Caco-2 (cell line): ENCODE results near the gene PLCB2. TPM values are rescaled to one million over a fixed set of nuclear protein-coding genes. Genes with fewer than 3 reads are reported as not detected.

Experiments used
- BruUV-seq: library from RNA; stranded (reverse); fragments of 400-500 nt; replicated peaks from 2 replicates; lab custom pipeline; 2021; lab: Mats Ljungman, UMichigan
- CTCF ChIA-PET: fragments of 300-600 bp; sonication (Branson Sonifier 250); formaldehyde crosslinking; loops from one replicate; lab custom pipeline; 2022; ENCODE audit warnings: antibody characterized with exemption; lab: Charles Lee
- POLR2A ChIA-PET: fragments of 300-600 bp; sonication (Branson Sonifier 250); formaldehyde crosslinking; loops from one replicate; lab custom pipeline; 2022; ENCODE audit warnings: antibody characterized with exemption; lab: Charles Lee
- DNase-seq, 2 experiments: peaks; one replicate each; pipeline versions ENCODE4 v3.0.0 to v3.0.0-alpha.2; 2020 to 2022
- H3K27me3 ChIP-seq: replicated peaks from 2 replicates; pipeline ENCODE4 v1.6.0; 2011; ENCODE audit warnings: low read length; ENCODE audit not compliant: control insufficient read depth, insufficient read depth
- H3K36me3 ChIP-seq: 2 replicates; pipeline ENCODE4 v1.5.1; 2011; ENCODE audit warnings: low read length; ENCODE audit not compliant: control insufficient read depth, insufficient read depth
- H3K4me1 ChIP-seq: fragments of 250-450 bp; sonication (Bioruptor Pico); 2 replicates; pipeline ENCODE4 v1.5.1; 2020; ENCODE audit warnings: mild to moderate bottlenecking
- H3K4me3 ChIP-seq: 2 replicates; pipeline ENCODE4 v1.5.1; 2011; ENCODE audit warnings: low read depth, mild to moderate bottlenecking, control low read depth, low read length
- H3K9me3 ChIP-seq: fragments of 250-450 bp; sonication (Bioruptor Pico); 2 replicates; pipeline ENCODE4 v1.5.1; 2020; ENCODE audit warnings: mild to moderate bottlenecking, moderate library complexity
- H3K27ac Mint-ChIP-seq: one replicate; pipeline ENCODE4 v1.8.0; 2022; ENCODE audit warnings: mixed read lengths; ENCODE audit not compliant: unreplicated experiment
- H3K27me3 Mint-ChIP-seq: one replicate; pipeline ENCODE4 v1.8.0; 2022; ENCODE audit warnings: mixed read lengths; ENCODE audit not compliant: insufficient read depth, unreplicated experiment
- H3K36me3 Mint-ChIP-seq: one replicate; pipeline ENCODE4 v1.8.0; 2022; ENCODE audit warnings: mild to moderate bottlenecking, mixed read lengths; ENCODE audit not compliant: insufficient read depth, unreplicated experiment
- H3K4me1 Mint-ChIP-seq: one replicate; pipeline ENCODE4 v1.8.0; 2022; ENCODE audit warnings: low read depth, mixed read lengths; ENCODE audit not compliant: unreplicated experiment
- H3K4me3 Mint-ChIP-seq: one replicate; pipeline ENCODE4 v1.8.0; 2022; ENCODE audit warnings: mild to moderate bottlenecking, moderate library complexity, mixed read lengths; ENCODE audit not compliant: unreplicated experiment
- H3K9me3 Mint-ChIP-seq: one replicate; pipeline ENCODE4 v1.8.0; 2022; ENCODE audit warnings: mixed read lengths; ENCODE audit not compliant: unreplicated experiment
- CTCF ChIP-seq, 2 experiments: fragments of 200-600 bp in 1 of 2; IDR thresholded peaks; 1 replicate in 1 of 2; 2 replicates in 1 of 2; pipeline versions ENCODE4 v1.5.1 to v1.8.0; 2011 to 2022; ENCODE audit warnings: antibody characterized with exemption in 1 of 2, control low read depth in 1 of 2, inconsistent platforms in 1 of 2, low read depth in 1 of 2, low read length in 1 of 2, mild to moderate bottlenecking in 1 of 2, moderate library complexity in 1 of 2; ENCODE audit not compliant: insufficient read depth in 1 of 2, severe bottlenecking in 1 of 2, unreplicated experiment in 1 of 2
- intact Hi-C: fragments of 100-400 bp; cut with micrococcal nuclease; formaldehyde crosslinking; loops from one replicate; pipeline ENCODE4 v1.10.0; 2022; ENCODE audit not compliant: unreplicated experiment
- total RNA-seq: library from RNA; stranded (reverse); gene quantifications from 2 replicates; pipeline ENCODE4 v1.2.3, GENCODE V29; 2022

The PLCB2 gene
- total RNA-seq, 1 experiment from 2014 or later = 4.7 TPM

- H3K36me3 ChIP-seq = no peaks in the 10 kb centered on the region
- H3K4me3 ChIP-seq = no peak overlapping the region
- peaks cover 7% of the 10 kb centered on the region for H3K4me1 Mint-ChIP-seq
- H3K4me3 Mint-ChIP-seq = no peak overlapping the region
- ChIA-PET POLR2A (interaction anchor here (0.6 kb wide), 1 partner anchor 27 kb away, joined by 3 read pairs; no protein-coding TSS in a partner anchor), CTCF (interaction anchor here (0.7 to 1.2 kb wide), 4 partner anchors 13 to 199 kb away, joined by 3 to 7 read pairs (median 6); no protein-coding TSS in a partner anchor)
- H3K36me3 Mint-ChIP-seq = no peaks in the 10 kb centered on the region
- H3K4me1 ChIP-seq = peaks cover 18% of the 10 kb centered on the region
- peak; percentile 79 to 83 for DNase-seq
- no peaks in the 10 kb centered on the region for H3K9me3 ChIP-seq
- BruUV-seq = no TSS peak
- intact Hi-C loops = loop anchor here (1.0 kb wide), 1 partner anchor 28 kb away; no protein-coding TSS in a partner anchor
- H3K27me3 Mint-ChIP-seq = no peaks in the 10 kb centered on the region
- no peaks in the 10 kb centered on the region for H3K27me3 ChIP-seq
- TF ChIP-seq CTCF (IDR thresholded peaks at IDR 0.05; ENCODE audit: insufficient read depth in 1 of 2, low read depth in 1 of 2, low read length in 1 of 2, severe bottlenecking in 1 of 2, unreplicated experiment in 1 of 2) = no peak
- H3K27ac Mint-ChIP-seq = peak overlapping the region; percentile 86
- no peaks in the 10 kb centered on the region for H3K9me3 Mint-ChIP-seq
Measured at GRCh38 chr15:40244961-40245523, 62.7 kb downstream of the PLCB2 start.

- no TSS peak for BruUV-seq
- Mint-ChIP-seq H3K36me3 (no peaks in the 10 kb centered on the region), H3K27me3 (no peaks in the 10 kb centered on the region), H3K4me1 (peaks cover 7% of the 10 kb centered on the region), H3K27ac (no peak overlapping the region), H3K9me3 (no peaks in the 10 kb centered on the region), H3K4me3 (no peak overlapping the region)
- POLR2A ChIA-PET = no interaction called here
- Histone ChIP-seq H3K27me3 (no peaks in the 10 kb centered on the region), H3K36me3 (no peaks in the 10 kb centered on the region), H3K4me3 (no peak overlapping the region), H3K4me1 (peaks cover 25% of the 10 kb centered on the region), H3K9me3 (no peaks in the 10 kb centered on the region)
- no peak for TF ChIP-seq CTCF (IDR thresholded peaks at IDR 0.05; ENCODE audit: insufficient read depth in 1 of 2, low read depth in 1 of 2, low read length in 1 of 2, severe bottlenecking in 1 of 2, unreplicated experiment in 1 of 2)
- no peak for DNase-seq
- intact Hi-C loops = no loop called here
- CTCF ChIA-PET = no interaction called here
Measured at GRCh38 chr15:40243126-40243810, 64.5 kb downstream of the PLCB2 start.

GRCh38 chr15:40242601-40243000 is 65.1 kb downstream of the PLCB2 start:
- CTCF ChIA-PET = no interaction called here
- peaks cover 7% of the 10 kb centered on the region for H3K4me1 Mint-ChIP-seq
- no peaks in the 10 kb centered on the region for H3K9me3 ChIP-seq
- TF ChIP-seq CTCF (IDR thresholded peaks at IDR 0.05; ENCODE audit: insufficient read depth in 1 of 2, low read depth in 1 of 2, low read length in 1 of 2, severe bottlenecking in 1 of 2, unreplicated experiment in 1 of 2) = no peak
- no peaks in the 10 kb centered on the region for H3K27me3 Mint-ChIP-seq
- no peaks in the 10 kb centered on the region for H3K9me3 Mint-ChIP-seq
- no peaks in the 10 kb centered on the region for H3K36me3 ChIP-seq
- intact Hi-C loops = no loop called here
- no TSS peak for BruUV-seq
- H3K4me3 Mint-ChIP-seq = no peak overlapping the region
- H3K36me3 Mint-ChIP-seq = no peaks in the 10 kb centered on the region
- POLR2A ChIA-PET = no interaction called here
- DNase-seq = no peak
- H3K27me3 ChIP-seq = no peaks in the 10 kb centered on the region
- H3K4me1 ChIP-seq = peaks cover 25% of the 10 kb centered on the region
- peak overlapping the region; percentile 44 for H3K27ac Mint-ChIP-seq
- no peak overlapping the region for H3K4me3 ChIP-seq
